ENCODE measurements around the gene AREL1.

Gene AREL1

GRCh38 chr14:74656964-74657363, 55.9 kb downstream of the AREL1 start:
- no peak overlapping the region for H3K9ac ChIP-seq (ENCODE audit: low read depth, low read length, poor library complexity, severe bottlenecking)
- H3K79me2 ChIP-seq (ENCODE audit: insufficient read depth, low read length): no peaks in the 10 kb centered on the region
- no peaks in the 10 kb centered on the region for H3K9me3 ChIP-seq (ENCODE audit: insufficient read depth, low read depth, low read length)
- H3K27me3 ChIP-seq (ENCODE audit: insufficient read depth, low read length, poor library complexity, severe bottlenecking): no peaks in the 10 kb centered on the region
- H3F3A ChIP-seq (ENCODE audit: low read depth): no peaks in the 10 kb centered on the region
- no peak overlapping the region for H3K4me3 ChIP-seq (ENCODE audit: low read length, poor library complexity, severe bottlenecking)
- H3K4me1 ChIP-seq (ENCODE audit: insufficient read depth, low read length, poor library complexity, severe bottlenecking): no peaks in the 10 kb centered on the region
- peaks cover 14% of the 10 kb centered on the region; the same call in 1 of the 2 replicates for H3K36me3 ChIP-seq (ENCODE audit: insufficient read depth, low read length)
- no peak for TF ChIP-seq EZH2phosphoT487 (IDR thresholded peaks at IDR 0.05; ENCODE audit: borderline replicate concordance)
- no peak overlapping the region for H3K4me2 ChIP-seq (ENCODE audit: low read depth, low read length, poor library complexity, severe bottlenecking)
- H3K9me2 ChIP-seq (replicated peaks; ENCODE audit: low read depth, low read length): no peaks in the 10 kb centered on the region
- no peaks in the 10 kb centered on the region for H4K20me1 ChIP-seq (ENCODE audit: insufficient read depth, low read length, poor library complexity, severe bottlenecking)
- no peak overlapping the region for H2AFZ ChIP-seq (ENCODE audit: low read length)

- Histone ChIP-seq H3K4me3 (ENCODE audit: low read length, poor library complexity, severe bottlenecking) (no peak overlapping the region), H3K4me2 (ENCODE audit: low read depth, low read length, poor library complexity, severe bottlenecking) (no peak overlapping the region), H3K36me3 (ENCODE audit: insufficient read depth, low read length) (peaks cover 8% of the 10 kb centered on the region; the same call in 1 of the 2 replicates), H3K27me3 (ENCODE audit: insufficient read depth, low read length, poor library complexity, severe bottlenecking) (no peaks in the 10 kb centered on the region), H4K20me1 (ENCODE audit: insufficient read depth, low read length, poor library complexity, severe bottlenecking) (no peaks in the 10 kb centered on the region), H2AFZ (ENCODE audit: low read length) (no peak overlapping the region), H3K9me3 (ENCODE audit: insufficient read depth, low read depth, low read length) (no peaks in the 10 kb centered on the region), H3K4me1 (ENCODE audit: insufficient read depth, low read length, poor library complexity, severe bottlenecking) (no peaks in the 10 kb centered on the region), H3K79me2 (ENCODE audit: insufficient read depth, low read length) (no peaks in the 10 kb centered on the region), H3K9me2 (replicated peaks; ENCODE audit: low read depth, low read length) (no peaks in the 10 kb centered on the region), H3K9ac (ENCODE audit: low read depth, low read length, poor library complexity, severe bottlenecking) (no peak overlapping the region), H3F3A (ENCODE audit: low read depth) (no peaks in the 10 kb centered on the region)
- TF ChIP-seq EZH2phosphoT487 (IDR thresholded peaks at IDR 0.05; ENCODE audit: borderline replicate concordance): no peak
- no peak for TF ChIP-seq CTCF (conservative IDR thresholded peaks at IDR 0.05; ENCODE audit: low read length)
These were observed 57.1 kb downstream of the AREL1 start for GRCh38 chr14:74655599-74656395.

DNA sequence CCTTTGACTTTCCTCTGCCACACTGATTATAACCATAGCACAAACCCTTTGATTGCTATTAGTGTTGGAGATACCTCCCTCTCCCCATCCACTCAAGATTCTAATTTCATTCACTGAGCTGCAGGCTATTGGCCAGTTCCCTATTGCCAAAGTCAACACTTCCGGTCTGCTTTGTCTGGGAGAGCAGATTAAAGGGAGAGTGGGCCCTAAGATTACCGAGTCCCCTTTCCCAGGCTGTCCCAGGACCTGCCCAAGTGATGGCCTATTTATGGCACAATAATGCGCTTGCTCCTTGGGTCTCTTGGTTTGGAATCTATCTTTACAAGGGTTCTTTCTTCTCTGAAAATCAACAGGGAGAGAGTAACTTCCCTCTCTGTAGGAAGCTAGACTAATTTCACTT, 57.9 kb downstream of the AREL1 start:
- Histone ChIP-seq H4K20me1 (ENCODE audit: insufficient read depth, low read length, poor library complexity, severe bottlenecking) (no peaks in the 10 kb centered on the region), H3K4me1 (ENCODE audit: insufficient read depth, low read length, poor library complexity, severe bottlenecking) (no peaks in the 10 kb centered on the region), H3K4me3 (ENCODE audit: low read length, poor library complexity, severe bottlenecking) (no peak overlapping the region), H3K27me3 (ENCODE audit: insufficient read depth, low read length, poor library complexity, severe bottlenecking) (no peaks in the 10 kb centered on the region), H3K79me2 (ENCODE audit: insufficient read depth, low read length) (no peaks in the 10 kb centered on the region), H3K36me3 (ENCODE audit: insufficient read depth, low read length) (peaks cover 4% of the 10 kb centered on the region; the same call in 1 of the 2 replicates), H3K9me2 (replicated peaks; ENCODE audit: low read depth, low read length) (no peaks in the 10 kb centered on the region), H3K4me2 (ENCODE audit: low read depth, low read length, poor library complexity, severe bottlenecking) (no peak overlapping the region), H3F3A (ENCODE audit: low read depth) (no peaks in the 10 kb centered on the region), H3K9me3 (ENCODE audit: insufficient read depth, low read depth, low read length) (no peaks in the 10 kb centered on the region), H2AFZ (ENCODE audit: low read length) (no peak overlapping the region), H3K9ac (ENCODE audit: low read depth, low read length, poor library complexity, severe bottlenecking) (no peak overlapping the region)
- TF ChIP-seq EZH2phosphoT487 (IDR thresholded peaks at IDR 0.05; ENCODE audit: borderline replicate concordance): no peak
- TF ChIP-seq CTCF (conservative IDR thresholded peaks at IDR 0.05; ENCODE audit: low read length): no peak
